ENCODE measurements around the gene TRPV6. TPM values are rescaled to one million over a fixed set of nuclear protein-coding genes. Genes with fewer than 3 reads are reported as not detected.

The TRPV6 gene
- total RNA-seq, 1 donor from 2014 or later = 0.38 TPM

GRCh38 chr7:142930126-142930730, 44.7 kb upstream of the TRPV6 start:
- Histone ChIP-seq H3K27me3 (no peaks in the 10 kb centered on the region), H3K4me3 (no peak overlapping the region), H3K9me3 (no peaks in the 10 kb centered on the region), H3K27ac (no peak overlapping the region), H3K36me3 (no peaks in the 10 kb centered on the region), H3K4me1 (no peaks in the 10 kb centered on the region)
- TF ChIP-seq CTCF (IDR thresholded peaks at IDR 0.05) = no peak
- intact Hi-C loops (cut with DNase I) = no loop called here
- DNase-seq = no peak
- no peak for ATAC-seq

- no peak for TF ChIP-seq CTCF (IDR thresholded peaks at IDR 0.05)
- Histone ChIP-seq H3K27ac (no peak overlapping the region), H3K4me3 (no peak overlapping the region), H3K4me1 (no peaks in the 10 kb centered on the region), H3K27me3 (no peaks in the 10 kb centered on the region), H3K9me3 (no peaks in the 10 kb centered on the region), H3K36me3 (no peaks in the 10 kb centered on the region)
- no peak for DNase-seq
- intact Hi-C loops (cut with DNase I) = no loop called here
- ATAC-seq = no peak
Observed at GRCh38 chr7:142927949-142928348, 42.4 kb upstream of the TRPV6 start.

- Histone ChIP-seq H3K9me3 (no peaks in the 10 kb centered on the region), H3K4me3 (no peak overlapping the region), H3K36me3 (no peaks in the 10 kb centered on the region), H3K27me3 (no peaks in the 10 kb centered on the region), H3K27ac (peak overlapping the region; percentile 33), H3K4me1 (no peaks in the 10 kb centered on the region)
- no peak for DNase-seq
- intact Hi-C loops (cut with DNase I) = no loop called here
- peak; percentile 82 for ATAC-seq
- no peak for TF ChIP-seq CTCF (IDR thresholded peaks at IDR 0.05)
Observed at GRCh38 chr7:142927085-142927745, 41.7 kb upstream of the TRPV6 start.

GRCh38 chr7:142925413-142925812, 39.9 kb upstream of the TRPV6 start:
- ATAC-seq (no peak), DNase-seq (no peak)
- Histone ChIP-seq H3K4me3 (no peak overlapping the region), H3K27ac (no peak overlapping the region), H3K4me1 (no peaks in the 10 kb centered on the region), H3K36me3 (no peaks in the 10 kb centered on the region), H3K27me3 (no peaks in the 10 kb centered on the region), H3K9me3 (no peaks in the 10 kb centered on the region)
- intact Hi-C loops (cut with DNase I) = no loop called here
- TF ChIP-seq CTCF (IDR thresholded peaks at IDR 0.05) = no peak

GRCh38 chr7:142923391-142923790, 37.8 kb upstream of the TRPV6 start:
- no peaks in the 10 kb centered on the region for H3K36me3 ChIP-seq
- no peak for TF ChIP-seq CTCF (IDR thresholded peaks at IDR 0.05)
- H3K27ac ChIP-seq = no peak overlapping the region
- no peak overlapping the region for H3K4me3 ChIP-seq
- ATAC-seq (no peak), DNase-seq (no peak)
- no peaks in the 10 kb centered on the region for H3K9me3 ChIP-seq
- peaks cover 4% of the 10 kb centered on the region for H3K27me3 ChIP-seq
- intact Hi-C loops (cut with DNase I) = no loop called here
- no peaks in the 10 kb centered on the region for H3K4me1 ChIP-seq

Measured in upper lobe of right lung (tissue), 1 donor.